HepG2 (cell line): Measurements from ENCODE around the gene STIM1. TPM values are rescaled to one million over a fixed set of nuclear protein-coding genes. Genes with fewer than 3 reads are reported as not detected.

ENCODE experiments used
- ADNP ChIP-seq: sonication (generic); formaldehyde crosslinking; IDR thresholded peaks from 2 replicates; pipeline ENCODE4 v1.4.0; 2020; ENCODE audit warnings: missing genetic modification reagents
- GABPA ChIP-seq, 2 experiments: IDR thresholded peaks; 2 replicates each; pipeline ENCODE4 v1.6.1; 2011 to 2016; ENCODE audit warnings: low read depth in 2 of 2, low read length in 1 of 2, missing biosample characterization in 1 of 2, missing genetic modification characterization in 1 of 2
- PHF8 ChIP-seq: sonication (generic); formaldehyde crosslinking; IDR thresholded peaks from 2 replicates; pipeline ENCODE4 v1.5.0; 2020; ENCODE audit warnings: missing genetic modification reagents
- RAD51 ChIP-seq: fragments of 450-650 bp; IDR thresholded peaks from 2 replicates; pipeline ENCODE4 v1.6.1; 2016; ENCODE audit warnings: borderline replicate concordance
- REL ChIP-seq: sonication (generic); formaldehyde crosslinking; conservative IDR thresholded peaks from 2 replicates; pipeline ENCODE4 v1.8.0; 2022; ENCODE audit warnings: mild to moderate bottlenecking, missing genetic modification reagents, moderate library complexity
- STAT5B ChIP-seq: sonication (generic); formaldehyde crosslinking; IDR thresholded peaks from 2 replicates; pipeline ENCODE4 v1.4.0; 2020; ENCODE audit warnings: missing genetic modification reagents
- ZNF564 ChIP-seq: sonication (generic); formaldehyde crosslinking; IDR thresholded peaks from 2 replicates; pipeline ENCODE4 v1.8.1; 2023; ENCODE audit warnings: mild to moderate bottlenecking, missing genetic modification reagents
- polyA plus RNA-seq, 8 experiments: library from polyadenylated mRNA; depleted of rRNA in 3 of 8; stranded (reverse) in 7 of 8; unstranded in 1 of 8; fragments of >200 nt; fragmentation: Illumina TruSeq in 4 of 8; extraction: Trizol in 4 of 8; gene quantifications; 2 replicates each; pipeline versions ENCODE4 v1.2.1 to v1.2.3, GENCODE V29; 2011 to 2016; ENCODE audit warnings: low read depth in 4 of 8, missing spikeins in 1 of 8, mixed read lengths in 1 of 8; ENCODE audit not compliant: insufficient read depth in 1 of 8
- total RNA-seq, 5 experiments: library from RNA; depleted of rRNA; stranded (reverse); fragments of >200 nt; fragmentation: Illumina TruSeq; extraction: Trizol; gene quantifications; 2 replicates each; pipeline ENCODE4 v1.2.3, GENCODE V29; 2016; ENCODE audit warnings: low read depth in 1 of 5
- TF ChIP-seq, protein P1 (sequence below): sonication (generic); formaldehyde crosslinking; IDR thresholded peaks from 2 replicates; pipeline ENCODE4 v1.8.1; 2023; ENCODE audit warnings: mild to moderate bottlenecking, missing genetic modification reagents
- TF ChIP-seq, protein P2 (sequence below): sonication (generic); formaldehyde crosslinking; IDR thresholded peaks from 2 replicates; pipeline ENCODE4 v1.5.0; 2020; ENCODE audit warnings: mild to moderate bottlenecking, missing genetic modification reagents, moderate library complexity
- TF ChIP-seq, protein P3 (sequence below), 2 experiments: IDR thresholded peaks; 2 replicates each; pipeline ENCODE4 v1.6.1; 2011 to 2012; ENCODE audit warnings: low read length in 2 of 2, borderline replicate concordance in 1 of 2, low read depth in 1 of 2, mild to moderate bottlenecking in 1 of 2, moderate library complexity in 1 of 2
- TF ChIP-seq, protein P4 (sequence below): sonication (generic); formaldehyde crosslinking; IDR thresholded peaks from 2 replicates; pipeline ENCODE4 v1.4.0; 2020; ENCODE audit warnings: missing genetic modification reagents
- TF ChIP-seq, protein P5 (sequence below): sonication (generic); formaldehyde crosslinking; IDR thresholded peaks from 2 replicates; pipeline ENCODE4 v1.8.1; 2023; ENCODE audit warnings: mild to moderate bottlenecking, missing genetic modification reagents, borderline replicate concordance
- TF ChIP-seq, protein P6 (sequence below): sonication (generic); formaldehyde crosslinking; IDR thresholded peaks from 2 replicates; pipeline ENCODE4 v1.5.0; 2020; ENCODE audit warnings: missing genetic modification reagents, mild to moderate bottlenecking, borderline replicate concordance
- TF ChIP-seq, protein P7 (sequence below): sonication (generic); formaldehyde crosslinking; IDR thresholded peaks from 2 replicates; pipeline ENCODE4 v1.8.0; 2023; ENCODE audit warnings: mild to moderate bottlenecking, missing genetic modification reagents

Gene STIM1
- total and polyA plus RNA-seq, 2 of the 13 experiments (the other 11 are each of a cell fraction or from before 2014, with no cell fraction given) = 19.2 to 28.5 TPM

DNA sequence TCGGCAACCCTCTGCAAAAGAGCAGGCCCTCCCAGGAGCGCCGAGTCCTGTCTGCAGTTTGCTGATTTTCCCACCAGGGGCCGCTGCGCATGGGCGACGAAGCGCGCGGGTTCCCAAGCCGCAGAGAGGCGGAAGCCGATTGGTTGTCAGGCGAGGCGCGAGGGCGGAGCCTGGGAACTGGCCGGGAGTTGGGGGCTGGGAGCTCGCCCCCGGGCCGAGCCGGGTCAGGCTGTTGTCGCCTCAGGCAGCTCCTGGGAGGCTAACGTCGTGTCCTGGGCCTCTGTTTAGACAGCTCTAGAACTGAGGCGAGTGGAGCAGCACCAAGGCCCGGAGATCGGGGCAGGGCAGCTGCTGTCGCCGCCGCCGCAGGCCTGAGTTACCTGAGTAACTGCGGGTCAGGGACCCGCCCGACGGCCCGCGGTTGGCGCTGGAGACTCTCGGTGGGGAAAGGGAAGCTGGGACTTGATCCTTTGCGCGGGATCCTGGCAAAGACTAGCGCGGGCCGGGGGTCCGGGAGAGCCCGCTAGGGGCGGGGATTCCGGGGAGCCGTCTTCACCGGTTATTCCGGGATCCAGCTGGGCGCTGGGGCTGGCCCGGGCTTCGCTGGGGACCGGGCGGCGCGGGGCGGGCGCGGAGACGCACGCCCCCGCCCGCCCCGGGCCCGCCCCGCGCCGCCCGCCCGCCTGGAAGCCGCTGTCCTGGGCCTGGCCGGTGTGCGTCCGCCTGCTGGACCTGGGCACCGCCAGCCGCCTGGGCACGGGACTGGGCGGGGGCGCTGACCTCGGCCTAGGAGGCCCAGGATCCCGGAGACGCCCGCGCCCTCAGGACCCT lies at the start of gene STIM1 (continued):
- TF ChIP-seq, protein P1, sequence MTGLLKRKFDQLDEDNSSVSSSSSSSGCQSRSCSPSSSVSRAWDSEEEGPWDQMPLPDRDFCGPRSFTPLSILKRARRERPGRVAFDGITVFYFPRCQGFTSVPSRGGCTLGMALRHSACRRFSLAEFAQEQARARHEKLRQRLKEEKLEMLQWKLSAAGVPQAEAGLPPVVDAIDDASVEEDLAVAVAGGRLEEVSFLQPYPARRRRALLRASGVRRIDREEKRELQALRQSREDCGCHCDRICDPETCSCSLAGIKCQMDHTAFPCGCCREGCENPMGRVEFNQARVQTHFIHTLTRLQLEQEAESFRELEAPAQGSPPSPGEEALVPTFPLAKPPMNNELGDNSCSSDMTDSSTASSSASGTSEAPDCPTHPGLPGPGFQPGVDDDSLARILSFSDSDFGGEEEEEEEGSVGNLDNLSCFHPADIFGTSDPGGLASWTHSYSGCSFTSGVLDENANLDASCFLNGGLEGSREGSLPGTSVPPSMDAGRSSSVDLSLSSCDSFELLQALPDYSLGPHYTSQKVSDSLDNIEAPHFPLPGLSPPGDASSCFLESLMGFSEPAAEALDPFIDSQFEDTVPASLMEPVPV (CRISPR knock-in tag) = no peak; the same call in 1 of the 2 replicates
- TF ChIP-seq, protein P2, sequence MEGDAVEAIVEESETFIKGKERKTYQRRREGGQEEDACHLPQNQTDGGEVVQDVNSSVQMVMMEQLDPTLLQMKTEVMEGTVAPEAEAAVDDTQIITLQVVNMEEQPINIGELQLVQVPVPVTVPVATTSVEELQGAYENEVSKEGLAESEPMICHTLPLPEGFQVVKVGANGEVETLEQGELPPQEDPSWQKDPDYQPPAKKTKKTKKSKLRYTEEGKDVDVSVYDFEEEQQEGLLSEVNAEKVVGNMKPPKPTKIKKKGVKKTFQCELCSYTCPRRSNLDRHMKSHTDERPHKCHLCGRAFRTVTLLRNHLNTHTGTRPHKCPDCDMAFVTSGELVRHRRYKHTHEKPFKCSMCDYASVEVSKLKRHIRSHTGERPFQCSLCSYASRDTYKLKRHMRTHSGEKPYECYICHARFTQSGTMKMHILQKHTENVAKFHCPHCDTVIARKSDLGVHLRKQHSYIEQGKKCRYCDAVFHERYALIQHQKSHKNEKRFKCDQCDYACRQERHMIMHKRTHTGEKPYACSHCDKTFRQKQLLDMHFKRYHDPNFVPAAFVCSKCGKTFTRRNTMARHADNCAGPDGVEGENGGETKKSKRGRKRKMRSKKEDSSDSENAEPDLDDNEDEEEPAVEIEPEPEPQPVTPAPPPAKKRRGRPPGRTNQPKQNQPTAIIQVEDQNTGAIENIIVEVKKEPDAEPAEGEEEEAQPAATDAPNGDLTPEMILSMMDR (CRISPR knock-in tag) = peak; percentile 98
- TF ChIP-seq RAD51 = no peak
- TF ChIP-seq, protein P3, sequence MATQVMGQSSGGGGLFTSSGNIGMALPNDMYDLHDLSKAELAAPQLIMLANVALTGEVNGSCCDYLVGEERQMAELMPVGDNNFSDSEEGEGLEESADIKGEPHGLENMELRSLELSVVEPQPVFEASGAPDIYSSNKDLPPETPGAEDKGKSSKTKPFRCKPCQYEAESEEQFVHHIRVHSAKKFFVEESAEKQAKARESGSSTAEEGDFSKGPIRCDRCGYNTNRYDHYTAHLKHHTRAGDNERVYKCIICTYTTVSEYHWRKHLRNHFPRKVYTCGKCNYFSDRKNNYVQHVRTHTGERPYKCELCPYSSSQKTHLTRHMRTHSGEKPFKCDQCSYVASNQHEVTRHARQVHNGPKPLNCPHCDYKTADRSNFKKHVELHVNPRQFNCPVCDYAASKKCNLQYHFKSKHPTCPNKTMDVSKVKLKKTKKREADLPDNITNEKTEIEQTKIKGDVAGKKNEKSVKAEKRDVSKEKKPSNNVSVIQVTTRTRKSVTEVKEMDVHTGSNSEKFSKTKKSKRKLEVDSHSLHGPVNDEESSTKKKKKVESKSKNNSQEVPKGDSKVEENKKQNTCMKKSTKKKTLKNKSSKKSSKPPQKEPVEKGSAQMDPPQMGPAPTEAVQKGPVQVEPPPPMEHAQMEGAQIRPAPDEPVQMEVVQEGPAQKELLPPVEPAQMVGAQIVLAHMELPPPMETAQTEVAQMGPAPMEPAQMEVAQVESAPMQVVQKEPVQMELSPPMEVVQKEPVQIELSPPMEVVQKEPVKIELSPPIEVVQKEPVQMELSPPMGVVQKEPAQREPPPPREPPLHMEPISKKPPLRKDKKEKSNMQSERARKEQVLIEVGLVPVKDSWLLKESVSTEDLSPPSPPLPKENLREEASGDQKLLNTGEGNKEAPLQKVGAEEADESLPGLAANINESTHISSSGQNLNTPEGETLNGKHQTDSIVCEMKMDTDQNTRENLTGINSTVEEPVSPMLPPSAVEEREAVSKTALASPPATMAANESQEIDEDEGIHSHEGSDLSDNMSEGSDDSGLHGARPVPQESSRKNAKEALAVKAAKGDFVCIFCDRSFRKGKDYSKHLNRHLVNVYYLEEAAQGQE (IDR thresholded peaks at IDR 0.05; ENCODE audit: borderline replicate concordance in 1 of 2, low read depth in 1 of 2, low read length in 2 of 2) = no peak
- TF ChIP-seq GABPA (IDR thresholded peaks at IDR 0.05; ENCODE audit: low read depth, low read length) = no peak
- no peak for TF ChIP-seq GABPA (CRISPR knock-in tag; IDR thresholded peaks at IDR 0.05; ENCODE audit: low read depth)
- no peak for TF ChIP-seq ADNP (CRISPR knock-in tag)
- no peak; the same call in 1 of the 2 replicates for TF ChIP-seq ZNF564 (CRISPR knock-in tag)
- TF ChIP-seq, protein P4, sequence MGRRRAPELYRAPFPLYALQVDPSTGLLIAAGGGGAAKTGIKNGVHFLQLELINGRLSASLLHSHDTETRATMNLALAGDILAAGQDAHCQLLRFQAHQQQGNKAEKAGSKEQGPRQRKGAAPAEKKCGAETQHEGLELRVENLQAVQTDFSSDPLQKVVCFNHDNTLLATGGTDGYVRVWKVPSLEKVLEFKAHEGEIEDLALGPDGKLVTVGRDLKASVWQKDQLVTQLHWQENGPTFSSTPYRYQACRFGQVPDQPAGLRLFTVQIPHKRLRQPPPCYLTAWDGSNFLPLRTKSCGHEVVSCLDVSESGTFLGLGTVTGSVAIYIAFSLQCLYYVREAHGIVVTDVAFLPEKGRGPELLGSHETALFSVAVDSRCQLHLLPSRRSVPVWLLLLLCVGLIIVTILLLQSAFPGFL (CRISPR knock-in tag) = no peak
- TF ChIP-seq STAT5B (CRISPR knock-in tag) = no peak
- TF ChIP-seq REL (CRISPR knock-in tag) = peak; percentile 65
- TF ChIP-seq, protein P5, sequence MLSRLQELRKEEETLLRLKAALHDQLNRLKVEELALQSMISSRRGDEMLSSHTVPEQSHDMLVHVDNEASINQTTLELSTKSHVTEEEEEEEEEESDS (CRISPR knock-in tag) = no peak
- TF ChIP-seq, protein P6, sequence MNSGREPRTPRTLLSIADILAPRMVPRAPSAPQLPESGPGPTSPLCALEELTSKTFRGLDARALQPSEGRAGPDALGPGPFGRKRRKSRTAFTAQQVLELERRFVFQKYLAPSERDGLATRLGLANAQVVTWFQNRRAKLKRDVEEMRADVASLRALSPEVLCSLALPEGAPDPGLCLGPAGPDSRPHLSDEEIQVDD = no peak
- TF ChIP-seq, protein P7, sequence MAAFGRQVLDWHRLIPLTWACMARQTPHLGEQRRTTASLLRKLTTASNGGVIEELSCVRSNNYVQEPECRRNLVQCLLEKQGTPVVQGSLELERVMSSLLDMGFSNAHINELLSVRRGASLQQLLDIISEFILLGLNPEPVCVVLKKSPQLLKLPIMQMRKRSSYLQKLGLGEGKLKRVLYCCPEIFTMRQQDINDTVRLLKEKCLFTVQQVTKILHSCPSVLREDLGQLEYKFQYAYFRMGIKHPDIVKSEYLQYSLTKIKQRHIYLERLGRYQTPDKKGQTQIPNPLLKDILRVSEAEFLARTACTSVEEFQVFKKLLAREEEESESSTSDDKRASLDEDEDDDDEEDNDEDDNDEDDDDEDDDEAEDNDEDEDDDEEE (CRISPR knock-in tag) = no peak
- peak; percentile 61 for TF ChIP-seq PHF8
